HepG2 (cell line): Measurements from ENCODE around the gene PCGF6. TPM values are rescaled to one million over a fixed set of nuclear protein-coding genes. Genes with fewer than 3 reads are reported as not detected.
A peak's percentile ranks its signal among the peaks of the same experiment; 100 is the strongest.

ENCODE experiments used
- AHDC1 ChIP-seq: sonication (generic); formaldehyde crosslinking; IDR thresholded peaks from 2 replicates; pipeline ENCODE4 v1.5.1; 2020; ENCODE audit warnings: mild to moderate bottlenecking, missing genetic modification reagents, borderline replicate concordance
- CSRNP1 ChIP-seq: sonication (generic); formaldehyde crosslinking; IDR thresholded peaks from 2 replicates; pipeline ENCODE4 v1.8.1; 2023; ENCODE audit warnings: mild to moderate bottlenecking, missing genetic modification reagents
- FOXC1 ChIP-seq: sonication (generic); formaldehyde crosslinking; IDR thresholded peaks from 2 replicates; pipeline ENCODE4 v1.8.0; 2022; ENCODE audit warnings: mild to moderate bottlenecking, missing genetic modification reagents, borderline replicate concordance
- HMGXB4 ChIP-seq, 2 experiments: sonication (generic) in 1 of 2; formaldehyde crosslinking in 1 of 2; IDR thresholded peaks; 2 replicates each; pipeline versions ENCODE4 v1.4.0 to v1.6.1; 2018 to 2020; ENCODE audit warnings: missing genetic modification reagents in 2 of 2, borderline replicate concordance in 1 of 2, low read depth in 1 of 2, mild to moderate bottlenecking in 1 of 2, missing biosample characterization in 1 of 2
- MNT ChIP-seq: fragments of 450-650 bp; IDR thresholded peaks from 2 replicates; pipeline ENCODE4 v1.6.1; 2016
- NFKB2 ChIP-seq: sonication (generic); formaldehyde crosslinking; IDR thresholded peaks from 2 replicates; pipeline ENCODE4 v1.4.0; 2020; ENCODE audit warnings: missing genetic modification reagents, borderline replicate concordance
- SMAD1 ChIP-seq: sonication (generic); formaldehyde crosslinking; IDR thresholded peaks from 2 replicates; pipeline ENCODE4 v1.4.0; 2020; ENCODE audit warnings: missing genetic modification reagents, low read depth, mild to moderate bottlenecking, borderline replicate concordance
- TRIM24 ChIP-seq: sonication (generic); formaldehyde crosslinking; IDR thresholded peaks from 2 replicates; pipeline ENCODE4 v1.8.0; 2022; ENCODE audit warnings: mild to moderate bottlenecking, missing genetic modification reagents
- TSC22D2 ChIP-seq: sonication (generic); formaldehyde crosslinking; IDR thresholded peaks from 2 replicates; pipeline ENCODE4 v1.5.1; 2020; ENCODE audit warnings: missing genetic modification reagents, mild to moderate bottlenecking, borderline replicate concordance
- ZBTB3 ChIP-seq: sonication (generic); formaldehyde crosslinking; IDR thresholded peaks from 2 replicates; pipeline ENCODE4 v1.4.0; 2020; ENCODE audit warnings: low read depth, mild to moderate bottlenecking, moderate library complexity, missing genetic modification reagents, borderline replicate concordance
- ZKSCAN5 ChIP-seq: sonication (generic); formaldehyde crosslinking; IDR thresholded peaks from 2 replicates; pipeline ENCODE4 v1.5.1; 2020; ENCODE audit warnings: mild to moderate bottlenecking, missing genetic modification reagents
- ZNF101 ChIP-seq: sonication (generic); formaldehyde crosslinking; IDR thresholded peaks from 2 replicates; pipeline ENCODE4 v1.4.0; 2020; ENCODE audit warnings: mild to moderate bottlenecking, low read depth, missing genetic modification reagents, borderline replicate concordance
- ZNF160 ChIP-seq: sonication (generic); formaldehyde crosslinking; IDR thresholded peaks from 2 replicates; pipeline ENCODE4 v1.8.0; 2022; ENCODE audit warnings: mild to moderate bottlenecking, inconsistent platforms, missing genetic modification reagents
- ZNF44 ChIP-seq: sonication (generic); formaldehyde crosslinking; IDR thresholded peaks from 2 replicates; pipeline ENCODE4 v1.5.1; 2020; ENCODE audit warnings: mild to moderate bottlenecking, missing genetic modification reagents
- ZNF576 ChIP-seq: sonication (generic); formaldehyde crosslinking; IDR thresholded peaks from 2 replicates; pipeline ENCODE4 v1.4.0; 2020; ENCODE audit warnings: mild to moderate bottlenecking, missing genetic modification reagents
- ZNF619 ChIP-seq: sonication (generic); formaldehyde crosslinking; IDR thresholded peaks from 2 replicates; pipeline ENCODE4 v1.4.0; 2020; ENCODE audit warnings: mild to moderate bottlenecking, missing genetic modification reagents
- polyA plus RNA-seq, 8 experiments: library from polyadenylated mRNA; depleted of rRNA in 3 of 8; stranded (reverse) in 7 of 8; unstranded in 1 of 8; fragments of >200 nt; fragmentation: Illumina TruSeq in 4 of 8; extraction: Trizol in 4 of 8; gene quantifications; 2 replicates each; pipeline versions ENCODE4 v1.2.1 to v1.2.3, GENCODE V29; 2011 to 2016; ENCODE audit warnings: low read depth in 4 of 8, missing spikeins in 1 of 8, mixed read lengths in 1 of 8; ENCODE audit not compliant: insufficient read depth in 1 of 8
- total RNA-seq, 5 experiments: library from RNA; depleted of rRNA; stranded (reverse); fragments of >200 nt; fragmentation: Illumina TruSeq; extraction: Trizol; gene quantifications; 2 replicates each; pipeline ENCODE4 v1.2.3, GENCODE V29; 2016; ENCODE audit warnings: low read depth in 1 of 5

The PCGF6 gene
- total and polyA plus RNA-seq, 2 of the 13 experiments (the other 11 are each of a cell fraction or from before 2014, with no cell fraction given), result 5.2 to 19.4 TPM

GRCh38 chr10:103396067-103396788 is 45.3 kb upstream of the PCGF6 start, which contains the start of the genes ATP5MK and PDCD11 (continued):
- no peak for TF ChIP-seq ZBTB3
- no peak for TF ChIP-seq AHDC1 (CRISPR knock-in tag)
- no peak for TF ChIP-seq ZKSCAN5
- peak; percentile 17; the same call in 1 of the 2 replicates for TF ChIP-seq ZNF101 (CRISPR knock-in tag)
- TF ChIP-seq HMGXB4 (CRISPR knock-in tag; IDR thresholded peaks at IDR 0.05; ENCODE audit: borderline replicate concordance in 1 of 2, low read depth in 1 of 2), result peak; percentile 76 to 83; a peak in 3 of 4 replicates
- TF ChIP-seq SMAD1, result no peak
- TF ChIP-seq ZNF160, result no peak; the same call in 1 of the 2 replicates
- TF ChIP-seq TRIM24 (CRISPR knock-in tag), result no peak
- TF ChIP-seq CSRNP1, result peak; percentile 89
- no peak for TF ChIP-seq ZNF576 (CRISPR knock-in tag)
- peak; percentile 78; the same call in 1 of the 2 replicates for TF ChIP-seq NFKB2
- TF ChIP-seq MNT, result peak; percentile 86
- TF ChIP-seq ZNF44 (CRISPR knock-in tag), result peak; percentile 23; the same call in 1 of the 2 replicates
- TF ChIP-seq ZNF619, result 0 out of 2 replicates have a peak, but pooled peaks have one; percentile 9
- no peak for TF ChIP-seq TSC22D2 (CRISPR knock-in tag)
- TF ChIP-seq FOXC1 (CRISPR knock-in tag), result peak; percentile 80; the same call in 1 of the 2 replicates
